GM19372 (cell line): Measurements from ENCODE around the gene STXBP1.

Source experiments
- ATAC-seq: cut with Tn5 transposase; IDR thresholded peaks from one replicate; pipeline ENCODE4 v1.9.1; 2021; ENCODE audit warnings: mild to moderate bottlenecking, low read depth, moderate library complexity; ENCODE audit not compliant: unreplicated experiment

Gene STXBP1

GRCh38 chr9:127683723-127684122 is 71.6 kb downstream of the STXBP1 start:
- ATAC-seq = no peak

- ATAC-seq = no peak
Observed at GRCh38 chr9:127684576-127684975, 72.5 kb downstream of the STXBP1 start.

DNA sequence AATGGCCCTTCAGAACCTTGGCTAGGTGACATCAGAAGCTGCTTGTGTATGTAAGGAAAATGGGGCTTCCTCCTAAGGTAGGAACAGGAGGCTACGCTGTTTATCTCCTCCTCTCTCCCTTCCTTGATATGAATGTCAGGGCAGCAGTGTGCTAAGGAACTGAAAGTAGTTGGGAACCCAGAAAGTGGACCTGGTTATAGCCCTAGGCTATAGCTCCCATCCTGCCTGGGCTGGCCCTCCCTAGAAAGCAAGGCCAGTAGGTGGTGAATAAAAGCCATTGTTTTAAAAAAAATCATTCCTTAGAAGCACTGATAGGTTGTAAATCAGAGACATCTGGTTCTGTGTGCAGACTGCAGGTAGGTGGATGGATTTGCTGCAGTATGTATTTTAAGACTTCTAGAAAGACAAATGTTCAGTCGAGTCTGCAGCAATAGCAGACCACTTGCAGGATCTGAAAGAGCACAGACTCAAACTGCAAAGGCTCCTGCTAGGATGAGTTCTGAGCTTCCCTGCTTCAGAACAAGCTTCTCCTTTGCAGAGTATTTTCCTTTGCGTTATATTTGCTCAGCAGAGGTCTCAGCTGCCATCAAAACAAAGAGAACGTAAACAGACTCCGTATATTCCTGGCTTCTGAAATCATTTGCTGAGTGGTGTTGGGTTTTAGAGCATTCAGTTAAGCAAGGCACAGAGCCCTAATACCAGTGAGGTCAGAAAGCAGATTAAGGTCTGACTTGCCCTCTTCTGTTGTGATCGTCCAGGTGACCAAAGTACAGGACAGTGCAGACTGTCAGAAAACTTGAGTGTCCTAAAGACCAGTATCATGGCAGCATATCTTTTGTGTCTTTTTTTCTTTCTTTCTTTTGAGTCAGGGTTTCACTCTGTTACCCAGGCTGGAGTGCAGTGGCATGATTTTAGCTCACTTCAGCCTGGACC is 74.7 kb downstream of the STXBP1 start:
- no peak for ATAC-seq

DNA sequence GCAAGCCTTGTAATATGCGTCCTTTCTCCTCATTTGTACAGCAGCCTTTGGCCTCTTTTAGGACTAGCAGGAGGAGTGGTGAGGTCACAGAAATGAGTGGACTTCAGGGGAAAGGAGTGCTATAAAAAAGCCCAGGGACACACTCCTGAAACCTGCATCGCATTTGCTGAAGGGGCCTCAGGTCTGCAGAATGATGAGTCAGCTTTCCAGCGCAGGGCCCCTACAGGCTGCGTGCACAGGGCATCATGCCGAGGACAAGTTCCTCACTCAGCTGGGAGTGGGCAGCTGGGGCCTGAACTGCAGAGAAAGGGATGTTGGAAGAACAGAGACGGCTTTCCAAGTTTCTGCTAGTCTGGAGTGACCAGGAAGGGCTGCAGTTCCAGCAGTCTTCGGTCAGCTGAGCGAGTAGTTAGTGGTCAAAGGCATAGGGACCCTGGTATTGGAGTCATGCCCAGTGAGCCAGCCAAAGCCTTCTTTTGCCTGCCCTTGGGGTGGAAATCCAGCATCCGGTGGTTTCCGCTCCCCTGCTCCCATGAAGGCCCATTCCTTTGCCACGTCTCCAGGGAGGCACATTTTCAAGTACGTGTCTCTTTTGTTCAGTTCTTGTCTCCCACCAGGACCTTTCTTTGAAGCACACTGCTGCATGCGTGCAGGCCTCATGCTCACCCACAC is 77.4 kb downstream of the STXBP1 start:
- no peak for ATAC-seq

- ATAC-seq = no peak
Observed at GRCh38 chr9:127690735-127691134, 78.7 kb downstream of the STXBP1 start.

GRCh38 chr9:127692071-127692470 is 80.0 kb downstream of the STXBP1 start:
- ATAC-seq = no peak

- no peak for ATAC-seq
Observed at GRCh38 chr9:127693143-127693542, 81.1 kb downstream of the STXBP1 start.

GRCh38 chr9:127693697-127694096 is 81.6 kb downstream of the STXBP1 start:
- no peak for ATAC-seq

DNA sequence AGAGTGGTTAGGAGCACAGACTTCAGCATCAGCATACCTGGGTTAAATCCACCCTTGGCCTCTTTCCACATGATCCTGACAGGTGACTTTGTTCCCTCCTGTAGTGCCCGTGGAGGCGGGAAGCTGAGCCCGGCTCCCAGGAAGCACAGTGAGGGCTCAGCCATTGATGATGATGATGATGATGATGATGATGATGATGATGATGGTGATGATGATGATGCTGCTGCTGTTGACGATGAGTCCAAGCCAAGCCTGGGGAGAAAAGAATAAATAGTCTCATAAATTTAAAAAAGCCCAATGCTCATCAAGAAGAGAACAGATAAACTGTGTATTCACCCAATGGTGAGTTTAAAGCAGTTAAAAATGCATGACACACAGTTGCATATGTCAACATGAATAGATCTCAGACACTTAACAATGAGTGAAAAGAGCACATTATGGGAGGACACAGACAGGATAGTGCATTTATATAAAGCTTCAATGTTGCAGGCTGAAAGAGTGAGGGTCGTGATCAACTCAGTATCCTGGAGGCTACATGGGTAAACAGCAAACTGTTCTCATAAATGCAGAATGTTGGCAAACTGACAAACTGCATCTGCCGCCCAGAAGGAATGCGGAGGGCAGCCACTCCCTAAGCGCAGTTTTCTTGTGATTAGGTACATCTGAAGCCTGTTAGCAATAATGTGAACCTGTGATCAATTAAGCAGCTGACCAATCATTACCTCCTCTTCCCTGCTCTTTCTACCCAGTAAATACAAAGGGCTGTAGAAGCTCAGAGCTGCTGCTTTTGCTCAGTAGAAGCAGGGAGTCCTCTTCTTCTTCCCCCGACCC is 83.0 kb downstream of the STXBP1 start:
- no peak for ATAC-seq

DNA sequence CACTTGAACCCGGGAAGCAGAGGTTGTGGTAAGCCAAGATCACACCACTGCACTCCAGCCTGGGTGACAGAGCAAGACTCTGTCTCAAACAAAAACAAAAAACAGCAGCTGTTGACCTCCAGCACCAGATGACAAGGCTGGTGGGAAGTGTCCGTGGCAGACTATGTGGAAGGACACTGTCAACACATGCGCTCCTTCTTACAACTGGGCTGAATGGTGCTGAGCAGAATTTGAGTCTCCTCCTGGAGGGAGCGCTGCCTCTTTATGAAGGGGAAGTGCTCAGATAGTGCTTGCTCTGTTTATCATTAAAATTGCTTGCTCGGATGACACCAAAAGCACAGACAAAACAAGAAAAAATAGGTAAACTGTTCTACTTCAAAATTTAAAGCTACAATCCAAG is 85.5 kb downstream of the STXBP1 start:
- no peak for ATAC-seq

- no peak for ATAC-seq
Observed at GRCh38 chr9:127698386-127698785, 86.3 kb downstream of the STXBP1 start.

DNA sequence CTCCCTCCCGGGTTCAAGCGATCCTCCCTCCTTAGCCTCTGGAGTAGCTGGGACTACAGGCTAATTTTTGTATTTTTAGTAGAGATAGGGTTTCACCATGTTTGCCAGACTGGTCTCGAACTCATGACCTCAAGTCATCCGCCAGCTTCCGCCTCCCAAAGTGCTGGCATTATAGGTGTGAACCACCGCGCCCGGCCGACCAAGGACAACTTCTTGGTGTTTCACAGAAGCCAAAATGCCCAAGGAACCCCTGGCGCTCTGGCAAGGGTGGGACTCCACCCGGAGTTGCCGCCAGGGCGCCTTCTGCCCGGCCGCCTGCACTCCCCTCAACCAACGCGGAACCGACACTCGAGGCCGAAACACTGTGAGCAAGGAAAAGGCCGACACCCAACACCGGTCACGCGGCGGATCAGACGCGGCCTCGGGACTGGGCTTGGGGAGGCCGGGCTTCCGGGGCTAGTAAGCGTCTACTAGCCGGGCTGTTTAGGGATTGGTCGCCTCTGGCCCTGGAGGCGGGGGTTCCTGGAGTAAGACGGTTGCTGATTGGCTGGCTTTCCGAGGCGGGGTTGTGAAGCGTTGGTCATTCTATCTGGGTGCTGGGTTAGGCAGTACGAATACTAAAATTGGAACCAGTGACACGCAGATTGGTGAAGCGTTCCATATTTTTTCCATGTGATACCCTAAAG is 87.1 kb downstream of the STXBP1 start:
- peak; percentile 98 for ATAC-seq

GRCh38 chr9:127700140-127700539 is 88.1 kb downstream of the STXBP1 start:
- no peak for ATAC-seq

DNA sequence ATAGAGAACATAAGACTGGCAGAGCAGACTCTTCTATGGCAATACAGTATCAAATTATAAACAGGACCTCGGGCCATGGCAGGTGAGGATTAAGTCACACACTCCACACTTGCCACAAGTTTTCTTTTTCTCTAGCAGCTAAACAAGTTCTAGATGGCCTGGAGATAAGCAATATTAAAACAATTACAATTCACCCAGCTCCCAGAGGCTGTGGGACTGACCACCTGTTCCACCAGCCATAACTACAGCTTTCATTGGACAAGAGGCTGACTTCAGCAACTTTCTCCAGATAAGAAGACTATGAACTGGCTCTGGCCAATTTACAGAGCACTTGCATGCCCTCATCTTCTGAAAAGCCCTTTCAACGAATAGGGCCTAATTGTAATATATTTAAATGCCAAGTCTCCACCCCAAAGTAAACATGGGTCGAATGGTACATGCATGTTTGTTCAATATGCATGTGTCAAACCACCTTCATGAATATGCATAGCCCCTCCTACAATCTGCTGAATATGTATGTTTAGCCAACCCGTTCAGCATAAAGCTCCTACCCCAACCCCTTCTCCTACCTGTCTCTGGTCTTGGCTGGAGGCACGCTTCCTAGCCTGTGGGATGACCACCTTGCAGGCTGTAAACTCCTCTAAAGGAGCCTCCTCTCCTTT is 88.6 kb downstream of the STXBP1 start:
- ATAC-seq = no peak

DNA sequence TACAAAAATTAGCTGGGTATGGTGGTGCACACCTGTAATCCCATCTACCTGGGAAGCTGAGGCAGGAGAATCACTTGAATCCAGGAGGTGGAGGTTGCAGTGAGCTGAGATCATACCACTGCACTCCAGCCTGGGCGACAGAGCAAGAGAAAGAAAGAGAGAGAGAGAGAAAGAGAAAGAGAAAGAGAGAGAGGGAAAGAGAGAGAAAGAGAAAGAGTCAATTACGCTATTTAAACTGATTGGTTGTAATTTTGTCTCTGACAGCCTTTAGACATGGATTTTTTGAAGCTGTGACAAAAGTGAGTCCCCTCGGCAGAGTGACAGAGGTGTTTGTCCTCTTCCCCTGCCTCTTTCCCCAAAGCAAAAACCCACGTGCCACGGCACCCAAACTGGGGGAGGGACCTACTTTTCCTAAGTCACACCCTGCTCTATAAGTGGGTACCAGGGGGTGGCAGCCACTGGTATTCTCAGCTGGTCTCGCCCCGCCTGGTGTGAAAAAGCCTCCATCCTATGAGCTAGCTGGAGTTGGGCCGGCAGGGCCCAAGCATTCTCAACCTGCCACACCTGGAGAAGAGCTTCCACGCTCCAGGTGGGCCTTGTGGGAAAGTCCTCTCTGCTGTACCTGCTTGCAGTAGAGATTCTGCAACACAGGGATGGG is 91.3 kb downstream of the STXBP1 start:
- no peak for ATAC-seq

GRCh38 chr9:127705577-127706379 is 93.7 kb downstream of the STXBP1 start:
- ATAC-seq = no peak

DNA sequence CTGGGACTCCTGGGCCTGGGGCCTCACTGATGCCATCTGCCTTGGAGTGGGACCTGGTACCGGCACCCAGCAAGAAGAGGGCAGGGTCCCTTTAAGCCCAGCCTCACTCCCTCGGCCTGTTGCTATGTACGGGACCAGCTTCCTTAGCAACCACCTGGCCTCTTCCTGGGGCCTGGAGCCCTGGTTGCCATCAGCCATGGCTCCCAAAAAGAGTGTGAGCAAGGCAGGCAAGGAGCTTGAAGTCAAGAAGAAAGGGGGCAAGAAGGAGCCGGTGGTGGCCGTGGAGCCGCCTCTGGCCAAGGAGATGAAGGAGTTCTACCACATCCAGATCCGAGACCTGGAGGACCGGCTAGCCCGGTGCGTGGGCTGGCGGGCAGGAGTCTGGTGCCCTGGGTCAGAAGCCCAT is 94.8 kb downstream of the STXBP1 start, which contains the start of gene CFAP157:
Gene CFAP157, plus strand, starts transcription at position 153 of the 406 bp plus-strand sequence. Its CDS starts 44 bp downstream, at position 197.
- ATAC-seq = no peak

DNA sequence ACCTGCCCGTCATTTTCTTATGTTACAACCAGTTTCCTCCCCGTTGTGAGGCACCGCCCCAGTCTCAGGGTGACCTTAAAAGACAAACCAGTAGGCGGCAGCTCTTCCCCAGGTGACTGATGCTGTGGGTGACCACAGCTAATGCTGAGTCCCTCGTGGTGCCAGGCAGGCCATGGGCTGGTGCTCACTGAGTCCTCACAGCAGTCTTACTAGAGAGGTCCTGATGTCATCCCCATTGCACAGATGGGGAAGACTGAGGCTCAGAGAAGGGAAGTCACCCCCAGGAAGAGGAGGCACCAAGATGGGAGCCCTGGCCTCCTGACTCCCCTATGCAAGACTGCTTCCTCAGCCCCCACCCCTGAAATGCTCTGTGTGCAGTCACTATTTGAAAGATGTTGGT is 95.7 kb downstream of the STXBP1 start:
- no peak for ATAC-seq
